Myocyte (in vitro differentiated cells): Measurements from ENCODE around the gene WDFY3. TPM values are rescaled to one million over a fixed set of nuclear protein-coding genes. Genes with fewer than 3 reads are reported as not detected.
"Not testable (repeated sequence)": the region's sequence is repeated elsewhere in the genome, so short reads cannot be mapped to it uniquely, and the experiment has no call there.

Experiments
- DNase-seq: peaks from one replicate; pipeline ENCODE4 v3.0.0-alpha.2; 2012; ENCODE audit warnings: low read depth
- total RNA-seq: library from RNA; depleted of rRNA; stranded (reverse); fragments of >200 nt; gene quantifications from 2 replicates; pipeline ENCODE4 v1.2.3, GENCODE V29; 2014

The WDFY3 gene
- total RNA-seq, 1 donor from 2014 or later = 69.6 TPM

- no peak for DNase-seq
These were observed 109.2 kb downstream of the WDFY3 start for GRCh38 chr4:84857296-84857695.

DNA sequence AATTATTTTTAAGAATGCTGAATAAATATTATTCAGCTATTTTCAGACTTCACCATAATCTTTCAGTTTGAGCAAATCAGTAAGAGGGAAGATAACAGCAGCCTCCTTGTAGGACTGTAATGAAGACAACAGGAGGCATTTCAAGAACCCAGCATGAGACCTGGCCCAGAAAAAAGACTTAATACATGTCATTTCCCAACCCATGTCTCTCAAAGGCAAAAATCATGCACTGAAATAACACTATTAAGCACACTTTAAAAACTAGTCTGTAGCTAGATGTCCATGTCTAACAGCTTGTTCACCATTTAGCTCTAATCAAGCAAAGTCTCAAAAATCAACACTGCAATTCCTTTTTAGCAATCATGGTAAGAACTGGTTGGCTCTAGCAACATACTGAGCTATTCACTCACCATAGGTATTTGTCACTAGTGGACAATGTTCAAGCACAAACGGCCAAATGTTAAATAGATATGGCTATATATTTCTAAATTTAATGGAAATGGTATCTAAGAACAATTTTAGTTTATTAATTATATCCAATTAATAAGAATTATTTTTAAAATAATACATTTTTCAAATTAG lies 109.9 kb downstream of the WDFY3 start:
- no peak for DNase-seq

DNA sequence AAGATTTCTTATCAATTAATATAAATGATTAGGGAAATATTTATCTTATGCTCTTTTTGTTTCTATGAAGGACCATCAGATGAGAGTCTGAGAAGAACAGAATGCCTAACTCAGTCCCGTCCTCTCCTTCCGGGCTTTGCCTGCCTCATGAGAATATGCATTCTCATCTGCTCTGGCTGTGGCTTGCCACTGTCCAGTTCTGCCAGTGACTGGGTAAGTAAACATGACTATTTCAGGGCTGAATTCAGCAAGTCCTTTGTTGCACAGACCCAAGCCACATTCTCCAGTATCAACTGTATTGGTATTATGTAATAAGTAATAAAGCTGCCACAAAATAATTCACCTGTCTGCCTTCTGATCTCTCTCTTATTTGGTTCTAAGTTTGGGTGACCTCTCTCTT lies 110.7 kb downstream of the WDFY3 start:
- DNase-seq = peak; percentile 82

- DNase-seq = peak; percentile 82
These were observed 114.4 kb downstream of the WDFY3 start for GRCh38 chr4:84852081-84852480.

DNA sequence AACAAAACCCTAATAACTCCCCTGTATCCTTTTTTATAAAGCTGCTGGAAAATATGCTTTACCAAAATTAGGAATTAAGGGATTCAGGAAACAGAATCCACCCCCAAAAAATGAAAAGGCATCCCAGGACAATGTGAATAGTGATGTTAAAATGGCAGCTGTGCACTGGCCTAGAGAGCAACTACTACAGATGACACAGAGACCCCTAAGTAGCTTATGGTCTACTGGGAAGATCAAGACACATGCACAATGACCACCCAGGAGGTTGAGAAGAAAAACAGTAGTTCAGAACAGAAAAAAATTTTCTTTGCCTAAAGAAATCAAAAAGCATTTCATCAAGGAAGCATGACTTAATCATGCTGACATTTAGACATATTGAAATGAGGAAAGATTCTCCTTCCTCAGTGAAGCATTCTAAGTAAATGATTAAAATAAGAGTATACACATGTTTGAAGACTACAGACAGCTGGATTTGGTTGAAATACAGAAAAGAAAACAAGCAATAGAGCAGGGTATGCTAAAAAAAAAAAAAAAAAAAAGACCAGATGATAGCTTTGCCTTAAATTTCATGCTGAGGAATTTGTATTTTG lies 117.3 kb downstream of the WDFY3 start:
- DNase-seq = peak; percentile 32

- no peak for DNase-seq
These were observed 118.1 kb downstream of the WDFY3 start for GRCh38 chr4:84848432-84848831.

GRCh38 chr4:84847978-84848377 lies 118.5 kb downstream of the WDFY3 start:
- peak; percentile 32 for DNase-seq

GRCh38 chr4:84846985-84847384 lies 119.5 kb downstream of the WDFY3 start:
- DNase-seq = peak; percentile 26

- DNase-seq = no peak
These were observed 125.1 kb downstream of the WDFY3 start for GRCh38 chr4:84841435-84841834.

GRCh38 chr4:84837751-84838150 lies 128.7 kb downstream of the WDFY3 start:
- peak; percentile 51 for DNase-seq

DNA sequence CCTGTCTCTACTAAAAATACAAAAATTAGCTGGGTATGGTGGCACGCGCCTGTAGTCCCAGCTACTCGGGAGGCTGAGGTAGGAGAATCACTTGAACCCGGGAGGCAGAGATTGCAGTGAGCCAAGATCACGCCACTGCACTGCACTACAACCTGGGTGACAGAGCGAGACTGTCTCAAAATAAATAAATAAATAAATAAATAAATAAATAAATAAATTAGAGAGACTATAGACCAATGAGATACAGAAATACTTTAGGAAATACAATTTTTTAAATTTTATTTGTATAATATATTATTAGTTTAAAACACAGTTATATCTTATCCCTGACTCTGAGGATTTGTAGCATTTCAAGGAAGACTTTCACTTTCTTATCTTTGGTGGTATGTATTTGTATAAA lies 136.9 kb downstream of the WDFY3 start:
- not testable (repeated sequence) for DNase-seq

DNA sequence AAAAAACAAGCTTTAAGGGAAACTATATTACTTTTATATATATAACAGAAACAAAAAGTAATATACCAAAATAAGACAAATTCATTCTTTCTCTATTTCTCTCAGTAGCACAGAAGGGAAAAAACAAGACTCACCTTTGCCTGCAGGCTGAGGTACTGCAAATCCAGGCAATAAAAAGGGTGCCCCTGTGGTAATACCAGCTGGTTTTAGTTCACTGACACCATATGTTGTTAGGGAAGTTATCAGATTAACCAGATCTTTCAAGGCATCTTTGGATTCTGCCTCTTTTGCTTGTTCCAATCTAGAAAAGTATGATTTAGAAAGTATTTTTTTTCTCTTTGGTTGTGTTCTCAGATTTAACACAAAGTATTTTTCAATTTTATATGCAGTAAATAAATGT lies 139.8 kb downstream of the WDFY3 start:
- no peak for DNase-seq

GRCh38 chr4:84825701-84826341 lies 140.7 kb downstream of the WDFY3 start:
- no peak for DNase-seq

DNA sequence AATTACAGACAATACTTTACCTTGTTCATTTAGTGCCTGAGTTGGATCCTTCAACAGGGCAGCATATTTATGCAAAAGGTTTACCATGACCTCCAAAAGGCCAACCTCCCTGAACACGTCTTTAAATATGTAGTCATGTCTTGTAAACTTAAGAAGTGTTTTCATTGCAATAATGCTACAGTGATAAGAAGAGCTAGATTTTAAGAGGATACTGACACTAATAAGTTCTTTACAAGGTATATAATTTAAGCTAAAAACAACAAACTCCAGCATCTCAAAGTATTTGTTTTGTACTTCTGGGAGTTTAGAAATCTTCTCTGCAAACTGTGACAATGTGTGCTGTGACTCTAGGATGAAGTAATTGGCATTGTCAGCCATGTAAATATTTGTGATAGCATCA lies 145.4 kb downstream of the WDFY3 start:
- no peak for DNase-seq

DNA sequence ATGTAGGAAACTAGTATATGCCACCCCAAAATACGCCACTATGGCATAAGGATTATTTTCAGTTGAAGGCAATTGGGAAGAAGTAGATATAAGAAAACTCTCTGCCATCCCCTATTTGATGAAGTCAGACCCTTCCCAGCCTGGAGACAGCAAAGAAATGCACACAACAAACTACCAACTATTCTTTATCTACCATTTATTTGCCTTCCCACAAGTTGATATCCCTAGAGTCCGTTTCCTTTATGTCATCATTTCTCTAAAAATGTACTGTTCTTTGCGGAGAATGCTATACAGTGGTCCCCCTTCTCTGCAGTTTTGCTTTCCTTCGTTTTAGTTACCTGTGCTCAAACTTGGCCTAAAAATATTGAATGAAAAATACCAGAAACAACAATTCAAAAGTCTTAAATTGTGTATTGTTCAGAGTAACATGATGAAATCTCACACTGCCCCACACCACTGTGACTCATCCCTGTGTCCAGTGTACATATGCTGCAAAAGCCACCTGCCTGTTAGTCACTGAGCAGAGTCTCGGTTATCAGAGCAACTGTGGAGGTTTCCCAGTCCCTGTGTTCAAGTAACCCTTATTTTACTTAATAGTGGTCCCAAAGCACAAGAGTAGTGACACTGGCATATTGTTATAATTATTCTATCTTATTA lies 152.3 kb downstream of the WDFY3 start:
- DNase-seq = peak; percentile 88

GRCh38 chr4:84809946-84810345 lies 156.5 kb downstream of the WDFY3 start:
- no peak for DNase-seq

DNA sequence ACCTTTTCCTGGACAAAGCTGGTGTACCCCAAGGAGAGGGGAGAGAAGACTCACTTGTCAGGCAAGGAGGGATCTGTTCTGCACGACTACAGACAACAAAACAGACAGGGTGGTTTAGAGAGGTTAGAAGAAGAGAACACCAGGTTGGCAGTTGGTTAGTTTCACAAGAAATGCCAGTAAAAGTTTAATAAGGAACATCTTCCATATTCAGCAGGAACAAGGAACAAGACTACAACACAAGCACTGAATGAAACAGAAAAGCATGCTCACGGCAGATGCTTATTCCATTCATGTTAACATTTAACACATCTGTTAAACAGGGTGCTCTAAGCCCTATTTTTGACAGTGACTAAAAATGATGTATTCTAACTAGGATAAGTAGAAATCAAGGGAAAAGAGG lies 158.2 kb downstream of the WDFY3 start:
- DNase-seq = no peak

- not testable (repeated sequence) for DNase-seq
These were observed 159.9 kb downstream of the WDFY3 start for GRCh38 chr4:84806541-84806940.

GRCh38 chr4:84804136-84804535 lies 162.4 kb downstream of the WDFY3 start:
- DNase-seq = peak; percentile 24

DNA sequence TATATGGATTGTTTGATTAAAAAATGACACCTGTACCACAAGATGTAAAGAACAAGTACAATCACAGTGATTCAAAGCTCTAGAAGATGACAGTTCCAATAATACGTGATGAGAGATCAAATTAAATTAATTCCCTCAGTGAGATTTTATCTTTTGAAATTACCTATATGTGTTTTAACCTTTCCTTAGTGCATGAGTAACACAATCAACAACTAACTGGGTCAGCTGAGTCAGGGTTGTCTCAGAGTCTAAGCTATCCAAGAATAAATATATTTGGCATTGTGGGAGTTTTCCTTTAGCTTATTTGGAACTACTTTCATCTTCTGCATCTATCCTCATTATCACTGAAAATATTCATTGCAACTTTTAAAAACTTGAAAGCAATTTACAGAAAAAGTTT lies 162.8 kb downstream of the WDFY3 start:
- DNase-seq = no peak

DNA sequence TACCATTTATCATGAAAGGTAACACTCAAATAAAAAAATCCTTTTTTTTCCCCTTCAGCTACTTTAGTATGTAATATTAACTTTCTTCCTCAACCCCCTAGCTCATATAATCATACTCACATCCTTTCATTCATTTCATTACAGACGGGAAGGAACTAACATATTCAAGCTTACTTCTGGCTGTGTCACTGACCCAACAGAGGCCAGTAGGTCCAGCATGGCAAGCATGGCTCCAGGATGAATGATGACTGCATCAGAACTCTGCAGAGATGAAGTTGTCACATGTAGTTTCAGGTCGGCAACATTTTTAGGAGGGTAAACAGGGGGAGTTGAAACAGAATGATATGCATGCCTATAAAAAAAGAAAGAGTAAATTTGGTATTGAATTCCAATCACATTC lies 163.4 kb downstream of the WDFY3 start:
- no peak for DNase-seq

DNA sequence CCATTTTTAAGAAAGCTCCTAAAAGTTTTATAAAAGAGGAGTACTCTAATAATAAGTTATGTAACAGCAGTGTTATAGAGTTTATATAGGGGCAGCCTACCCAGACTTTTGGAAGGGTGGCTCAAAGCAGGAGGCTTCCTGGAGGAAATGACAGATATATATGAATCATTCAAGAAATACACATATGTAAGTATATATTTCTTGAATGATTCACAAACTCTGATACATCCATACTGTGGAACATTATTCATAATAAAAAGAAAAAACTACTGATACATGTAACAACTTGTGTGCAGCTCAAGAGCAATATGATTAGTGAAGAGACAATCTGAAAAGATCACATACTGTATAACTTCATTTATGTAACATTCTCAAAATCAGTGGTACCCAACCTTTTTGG lies 166.2 kb downstream of the WDFY3 start:
- no peak for DNase-seq
